SK-N-SH (cell line): ENCODE measurements around the gene ATF3. TPM values are rescaled to one million over a fixed set of nuclear protein-coding genes. Genes with fewer than 3 reads are reported as not detected.

Source experiments
- CTCF ChIA-PET: fragments of 300-600, 350-600 bp; formaldehyde crosslinking; extraction: SDS; loops from one replicate; lab custom pipeline; 2021; lab: Yijun Ruan, JAX
- POLR2A ChIA-PET: fragments of 350-600 bp; sonication (Branson Sonifier 250); formaldehyde crosslinking; extraction: SDS; loops from one replicate; lab custom pipeline; 2020; ENCODE audit warnings: antibody characterized with exemption, inconsistent platforms; lab: Yijun Ruan, JAX
- DNase-seq: peaks from one replicate; pipeline ENCODE4 v3.0.0; 2012
- H2AFZ ChIP-seq: fragments of 200-600 bp; sonication (generic); 2 replicates; pipeline ENCODE4 v1.8.1; 2016; ENCODE audit warnings: antibody characterized with exemption, mild to moderate bottlenecking, low read depth
- H3F3A ChIP-seq: fragments of 200-600 bp; sonication (generic); replicated peaks from 2 replicates; pipeline ENCODE3; 2016; ENCODE audit warnings: antibody characterized with exemption, mild to moderate bottlenecking; ENCODE audit not compliant: insufficient read depth
- H3K27ac ChIP-seq, 2 experiments: fragments of 200-500 bp in 1 of 2; fragments of 200-600 bp in 1 of 2; sonication (Bioruptor generic) in 1 of 2; sonication (generic), shearing (Covaris generic) in 1 of 2; 2 replicates each; pipeline versions ENCODE4 v1.5.1 to v1.6.1; 2014 to 2016; ENCODE audit warnings: low read depth in 2 of 2, inconsistent platforms in 1 of 2, low read length in 1 of 2, mild to moderate bottlenecking in 1 of 2, mixed read lengths in 1 of 2
- H3K27me3 ChIP-seq: fragments of 200-600 bp; sonication (generic), shearing (Covaris generic); 2 replicates; pipeline ENCODE4 v1.6.1; 2016; ENCODE audit warnings: mixed run types; ENCODE audit not compliant: insufficient read depth
- H3K36me3 ChIP-seq, 2 experiments: fragments of 200-500 bp in 1 of 2; fragments of 200-600 bp in 1 of 2; sonication (Bioruptor generic) in 1 of 2; sonication (generic) in 1 of 2; replicated peaks in 1 of 2; 2 replicates each; pipeline versions ENCODE3 to v1.5.1; 2014 to 2016; ENCODE audit warnings: low read length in 1 of 2, mild to moderate bottlenecking in 1 of 2; ENCODE audit not compliant: insufficient read depth in 2 of 2, control insufficient read depth in 1 of 2
- H3K4me1 ChIP-seq, 2 experiments: fragments of 200-500 bp in 1 of 2; fragments of 200-600 bp in 1 of 2; sonication (Bioruptor generic) in 1 of 2; sonication (generic), shearing (Covaris generic) in 1 of 2; 2 replicates each; pipeline versions ENCODE4 v1.5.1 to v1.6.1; 2014 to 2016; ENCODE audit warnings: low read depth in 1 of 2, low read length in 1 of 2, mixed run types in 1 of 2; ENCODE audit not compliant: insufficient read depth in 2 of 2, control insufficient read depth in 1 of 2
- H3K4me2 ChIP-seq: fragments of 200-600 bp; sonication (generic), shearing (Covaris generic); 2 replicates; pipeline ENCODE4 v1.6.1; 2017; ENCODE audit warnings: mixed run types
- H3K4me3 ChIP-seq, 2 experiments: fragments of 200-500 bp in 1 of 2; fragments of 200-600 bp in 1 of 2; sonication (Bioruptor generic) in 1 of 2; sonication (generic), shearing (Covaris generic) in 1 of 2; 2 replicates each; pipeline versions ENCODE4 v1.5.1 to v1.8.1; 2014 to 2016; ENCODE audit warnings: low read depth in 2 of 2, inconsistent platforms in 1 of 2, low read length in 1 of 2, mild to moderate bottlenecking in 1 of 2, mixed read lengths in 1 of 2, moderate library complexity in 1 of 2
- H3K79me2 ChIP-seq: fragments of 200-600 bp; sonication (generic); 2 replicates; pipeline ENCODE4 v1.8.1; 2017; ENCODE audit warnings: mild to moderate bottlenecking; ENCODE audit not compliant: insufficient read depth
- H3K9ac ChIP-seq: fragments of 200-600 bp; sonication (generic); 2 replicates; pipeline ENCODE4 v1.6.1; 2017; ENCODE audit warnings: mixed run types
- H3K9me2 ChIP-seq: fragments of 200-600 bp; sonication (generic); 2 replicates; pipeline ENCODE4 v1.6.1; 2017; ENCODE audit warnings: mixed run types
- H3K9me3 ChIP-seq: fragments of 200-600 bp; sonication (generic); 2 replicates; pipeline ENCODE4 v1.6.1; 2017; ENCODE audit warnings: mixed run types, mild to moderate bottlenecking, moderate library complexity
- H4K20me1 ChIP-seq: fragments of 200-600 bp; sonication (generic); 2 replicates; pipeline ENCODE4 v1.6.1; 2017; ENCODE audit warnings: mild to moderate bottlenecking, mixed run types; ENCODE audit not compliant: insufficient read depth
- CHD2 ChIP-seq: fragments of 150-350 bp; IDR thresholded peaks from 2 replicates; pipeline ENCODE4 v1.6.1; 2018; ENCODE audit warnings: low read length; ENCODE audit not compliant: partially characterized antibody
- ELF1 ChIP-seq: IDR thresholded peaks from 2 replicates; pipeline ENCODE4 v1.4.0; 2012
- EZH2phosphoT487 ChIP-seq: fragments of 200-600 bp; sonication (generic); IDR thresholded peaks from 2 replicates; pipeline ENCODE4 v1.6.1; 2017; ENCODE audit warnings: low read depth, mixed run types, mild to moderate bottlenecking, antibody characterized with exemption, moderate library complexity, borderline replicate concordance
- FOSL2 ChIP-seq: IDR thresholded peaks from 2 replicates; pipeline ENCODE4 v1.4.0; 2012; ENCODE audit warnings: low read depth, mild to moderate bottlenecking, moderate library complexity, borderline replicate concordance
- FOXM1 ChIP-seq: IDR thresholded peaks from 2 replicates; pipeline ENCODE4 v1.4.0; 2012; ENCODE audit warnings: low read depth, mild to moderate bottlenecking
- IRF3 ChIP-seq: fragments of 150-350 bp; IDR thresholded peaks from 2 replicates; pipeline ENCODE4 v1.6.1; 2016; ENCODE audit warnings: mild to moderate bottlenecking, low read depth, low read length
- MXI1 ChIP-seq: IDR thresholded peaks from 2 replicates; pipeline ENCODE4 v1.6.1; 2012; ENCODE audit warnings: mild to moderate bottlenecking, low read depth, low read length, improper control_type of control experiment
- NRF1 ChIP-seq: IDR thresholded peaks from 2 replicates; pipeline ENCODE4 v1.6.1; 2012; ENCODE audit warnings: low read depth, mild to moderate bottlenecking, low read length
- PBX3 ChIP-seq: IDR thresholded peaks from 2 replicates; pipeline ENCODE4; 2012
- POLR2AphosphoS5 ChIP-seq: IDR thresholded peaks from 2 replicates; pipeline ENCODE4 v1.6.1; 2012; ENCODE audit warnings: low read depth, low read length
- SMC3 ChIP-seq: IDR thresholded peaks from 2 replicates; pipeline ENCODE4 v1.6.1; 2012; ENCODE audit warnings: low read depth, low read length, improper control_type of control experiment
- TAF1 ChIP-seq: IDR thresholded peaks from 2 replicates; pipeline ENCODE4 v1.6.1; 2012; ENCODE audit warnings: low read depth, mild to moderate bottlenecking, low read length, moderate library complexity, borderline replicate concordance
- TEAD4 ChIP-seq: IDR thresholded peaks from 2 replicates; pipeline ENCODE4 v1.4.0; 2012; ENCODE audit warnings: mild to moderate bottlenecking, borderline replicate concordance; ENCODE audit not compliant: insufficient read depth
- USF1 ChIP-seq: IDR thresholded peaks from 2 replicates; pipeline ENCODE4 v1.4.0; 2012; ENCODE audit warnings: low read depth, borderline replicate concordance
- YY1 ChIP-seq: IDR thresholded peaks from 2 replicates; pipeline ENCODE4 v1.4.0; 2012; ENCODE audit warnings: low read depth, mild to moderate bottlenecking
- ZBTB33 ChIP-seq: IDR thresholded peaks from 2 replicates; pipeline ENCODE4 v1.4.0; 2012; ENCODE audit warnings: low read depth, borderline replicate concordance
- WGBS: methylation state at CpG from one replicate; pipeline ENCODE4 v1.1.6; 2017; ENCODE audit warnings: low lambda C conversion rate; 5-methylcytosine and 5-hydroxymethylcytosine counted together
- polyA plus RNA-seq, 3 experiments: library from polyadenylated mRNA; depleted of rRNA; stranded (reverse); fragments of >200 nt; gene quantifications; 2 replicates each; pipeline ENCODE4 v1.2.3, GENCODE V29; 2012

Gene ATF3
- polyA plus RNA-seq, 1 of the 3 experiments (the other 2 are of a cell fraction), result 29.7 TPM

- WGBS, result 89% methylated on average over 7 of the region's 7 CpGs
- peaks cover 0 to 2% of the 10 kb centered on the region in 2 experiments; a peak in 1 of 4 replicates for H3K4me1 ChIP-seq
- POLR2A ChIA-PET, result no interaction called here
- H4K20me1 ChIP-seq, result no peaks in the 10 kb centered on the region
- H2AFZ ChIP-seq, result no peak overlapping the region
- no peaks in the 10 kb centered on the region for H3K9me2 ChIP-seq
- no peak overlapping the region for H3K9ac ChIP-seq
- no peak for TF ChIP-seq TEAD4
- TF ChIP-seq IRF3, result no peak
- TF ChIP-seq CHD2, result no peak
- TF ChIP-seq ELF1, result no peak
- TF ChIP-seq POLR2AphosphoS5, result no peak
- no peak for TF ChIP-seq EZH2phosphoT487
- TF ChIP-seq USF1, result no peak
- TF ChIP-seq SMC3, result no peak
- no peak for TF ChIP-seq YY1
- TF ChIP-seq TAF1, result no peak
- no peak for TF ChIP-seq ZBTB33
- TF ChIP-seq FOXM1, result no peak
- no peak for TF ChIP-seq FOSL2
- TF ChIP-seq MXI1, result no peak
- no peak for TF ChIP-seq NRF1
- TF ChIP-seq PBX3, result no peak
- no peak for DNase-seq
- no peaks in the 10 kb centered on the region for H3F3A ChIP-seq
- H3K27me3 ChIP-seq, result peaks cover 7% of the 10 kb centered on the region; the same call in 1 of the 2 replicates
- no peak overlapping the region for H3K27ac ChIP-seq
- H3K4me3 ChIP-seq, result no peak overlapping the region
- CTCF ChIA-PET, result interaction anchor here (1.3 to 1.4 kb wide), 2 partner anchors 20 to 21 kb away, joined by 3 read pairs; no protein-coding TSS in a partner anchor
- no peaks in the 10 kb centered on the region for H3K79me2 ChIP-seq
- no peaks in the 10 kb centered on the region for H3K36me3 ChIP-seq
- no peak overlapping the region for H3K4me2 ChIP-seq
- no peaks in the 10 kb centered on the region for H3K9me3 ChIP-seq
Observed at GRCh38 chr1:212586206-212587015, 22.1 kb upstream of the ATF3 start.
